ENCODE measurements around the gene CDC37L1. TPM values are rescaled to one million over a fixed set of nuclear protein-coding genes. Genes with fewer than 3 reads are reported as not detected.

CDC37L1 gene
- total RNA-seq, 1 donor: 25.9 TPM

DNA sequence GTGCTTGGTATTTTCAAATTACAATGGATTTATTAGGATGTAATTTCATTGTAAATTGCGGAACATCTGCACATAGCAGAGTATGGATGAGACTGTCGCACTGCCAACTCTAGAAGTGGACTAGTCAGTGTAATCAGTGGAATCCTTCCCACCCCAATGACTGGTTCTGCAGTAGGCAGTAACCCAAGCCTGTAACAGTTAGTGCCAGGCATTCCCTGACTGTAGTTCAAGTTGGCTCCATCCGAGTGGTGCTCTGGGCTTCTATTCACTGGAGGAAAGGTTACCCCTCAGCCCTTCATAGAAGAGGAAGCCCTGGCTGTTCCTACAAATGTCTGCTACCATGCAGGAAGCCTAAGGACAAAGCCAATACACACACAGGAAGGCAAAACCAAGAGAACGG lies 38.4 kb downstream of the CDC37L1 start:
- TF ChIP-seq, protein P1, sequence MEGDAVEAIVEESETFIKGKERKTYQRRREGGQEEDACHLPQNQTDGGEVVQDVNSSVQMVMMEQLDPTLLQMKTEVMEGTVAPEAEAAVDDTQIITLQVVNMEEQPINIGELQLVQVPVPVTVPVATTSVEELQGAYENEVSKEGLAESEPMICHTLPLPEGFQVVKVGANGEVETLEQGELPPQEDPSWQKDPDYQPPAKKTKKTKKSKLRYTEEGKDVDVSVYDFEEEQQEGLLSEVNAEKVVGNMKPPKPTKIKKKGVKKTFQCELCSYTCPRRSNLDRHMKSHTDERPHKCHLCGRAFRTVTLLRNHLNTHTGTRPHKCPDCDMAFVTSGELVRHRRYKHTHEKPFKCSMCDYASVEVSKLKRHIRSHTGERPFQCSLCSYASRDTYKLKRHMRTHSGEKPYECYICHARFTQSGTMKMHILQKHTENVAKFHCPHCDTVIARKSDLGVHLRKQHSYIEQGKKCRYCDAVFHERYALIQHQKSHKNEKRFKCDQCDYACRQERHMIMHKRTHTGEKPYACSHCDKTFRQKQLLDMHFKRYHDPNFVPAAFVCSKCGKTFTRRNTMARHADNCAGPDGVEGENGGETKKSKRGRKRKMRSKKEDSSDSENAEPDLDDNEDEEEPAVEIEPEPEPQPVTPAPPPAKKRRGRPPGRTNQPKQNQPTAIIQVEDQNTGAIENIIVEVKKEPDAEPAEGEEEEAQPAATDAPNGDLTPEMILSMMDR (IDR thresholded peaks at IDR 0.05; ENCODE audit: insufficient read depth, low read depth, low read length): no peak
- DNase-seq (ENCODE audit: low read depth): no peak
- H3K4me3 ChIP-seq (ENCODE audit: low read depth, low read length): no peak overlapping the region

DNA sequence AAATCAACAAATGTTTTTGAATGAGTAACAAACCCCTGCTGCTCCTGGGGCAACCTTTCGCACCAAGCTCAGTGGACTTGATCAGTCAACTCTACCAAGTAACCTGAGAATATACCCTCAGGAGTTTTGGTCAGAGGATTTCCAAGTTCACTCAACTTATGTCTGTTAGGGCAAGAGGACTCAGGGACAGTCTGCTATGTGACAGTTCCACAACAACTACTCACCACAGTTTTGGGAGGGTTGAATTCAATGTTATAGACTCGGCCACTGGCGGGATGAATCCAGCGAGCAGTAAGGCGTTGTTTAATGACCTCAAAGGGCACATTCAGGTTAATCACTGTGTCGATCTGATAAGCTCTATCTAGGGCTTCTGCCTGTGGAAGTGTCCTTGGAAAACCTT lies 39.5 kb downstream of the CDC37L1 start:
- TF ChIP-seq, protein P1 (IDR thresholded peaks at IDR 0.05; ENCODE audit: insufficient read depth, low read depth, low read length): no peak
- H3K4me3 ChIP-seq (ENCODE audit: low read depth, low read length): no peak overlapping the region
- DNase-seq (ENCODE audit: low read depth): no peak

DNA sequence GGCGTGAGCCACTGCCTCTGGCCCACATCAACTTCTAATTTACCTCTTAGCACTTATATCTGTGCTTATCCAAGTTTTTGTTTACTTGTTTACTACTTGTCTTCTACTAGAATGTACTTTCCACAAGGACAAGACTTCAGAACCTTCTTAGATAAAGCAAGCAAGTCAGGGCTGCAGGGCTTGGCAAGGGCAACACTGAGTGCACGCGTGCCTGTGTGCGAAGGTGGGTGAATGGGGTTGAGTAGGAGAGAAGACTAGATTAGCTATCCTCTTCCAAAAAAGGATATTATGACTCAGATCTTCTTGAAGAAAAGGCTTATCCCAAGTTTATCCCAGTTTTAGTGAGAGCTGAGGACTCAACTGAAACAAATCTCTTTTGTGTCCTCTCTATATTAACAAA lies 42.4 kb downstream of the CDC37L1 start:
- TF ChIP-seq, protein P1 (IDR thresholded peaks at IDR 0.05; ENCODE audit: insufficient read depth, low read depth, low read length): no peak
- no peak for DNase-seq (ENCODE audit: low read depth)
- no peak overlapping the region for H3K4me3 ChIP-seq (ENCODE audit: low read depth, low read length)

DNA sequence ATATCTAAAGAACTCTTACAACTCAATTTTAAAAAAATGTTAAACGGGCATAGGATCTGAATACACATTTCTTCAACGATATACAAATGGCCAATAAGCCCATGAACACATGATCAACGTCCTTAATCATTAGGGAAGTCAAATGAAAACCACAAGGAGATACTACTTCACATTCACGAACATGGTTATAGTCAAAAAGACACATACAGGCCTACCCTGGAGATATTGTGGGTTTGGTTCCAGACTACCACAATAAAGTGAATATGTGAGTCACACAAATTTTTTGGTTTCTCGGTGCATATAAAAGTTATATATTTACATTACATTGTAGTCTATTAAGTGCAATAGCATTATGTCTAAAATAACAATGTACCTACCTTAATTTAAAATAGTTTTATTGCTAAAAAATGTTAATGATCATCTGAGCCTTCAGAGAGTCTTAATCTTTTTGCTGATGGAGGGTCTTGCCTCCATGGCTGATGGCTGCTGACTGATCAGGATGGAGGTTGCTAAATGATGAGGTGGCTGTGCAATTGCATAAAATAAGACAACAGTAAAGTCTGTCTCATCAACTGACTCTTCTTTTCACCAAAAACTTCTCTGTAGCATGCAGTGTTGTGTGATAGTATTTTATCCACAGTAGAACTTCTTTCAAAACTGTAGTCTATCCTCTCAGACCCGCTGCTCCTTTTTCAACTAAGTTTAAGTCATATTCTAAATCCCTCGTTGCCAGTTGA lies 46.5 kb downstream of the CDC37L1 start:
- no peak for DNase-seq (ENCODE audit: low read depth)
- no peak overlapping the region for H3K4me3 ChIP-seq (ENCODE audit: low read depth, low read length)
- TF ChIP-seq, protein P1 (IDR thresholded peaks at IDR 0.05; ENCODE audit: insufficient read depth, low read depth, low read length): no peak

DNA sequence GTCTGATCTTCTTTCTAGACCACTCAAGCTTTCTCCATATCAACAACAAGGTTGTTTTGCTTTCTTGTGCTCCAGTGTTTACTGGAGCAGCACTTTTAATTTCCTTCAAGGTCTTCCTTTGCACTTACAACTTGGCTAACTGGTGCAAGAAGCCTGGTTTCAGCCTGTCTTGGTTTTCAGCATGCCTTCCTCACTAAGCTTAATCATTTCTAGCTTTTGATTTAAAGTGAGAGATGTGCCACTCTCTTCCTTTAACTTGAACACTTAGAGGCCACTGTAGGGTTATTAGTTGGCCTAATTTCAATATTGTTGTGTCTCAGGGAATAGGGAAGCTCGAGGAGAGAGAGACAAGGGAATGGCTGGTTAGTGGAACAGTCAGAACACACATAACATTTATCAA lies 48.2 kb downstream of the CDC37L1 start:
- TF ChIP-seq, protein P1 (IDR thresholded peaks at IDR 0.05; ENCODE audit: insufficient read depth, low read depth, low read length): no peak
- DNase-seq (ENCODE audit: low read depth): no peak
- no peak overlapping the region for H3K4me3 ChIP-seq (ENCODE audit: low read depth, low read length)

DNA sequence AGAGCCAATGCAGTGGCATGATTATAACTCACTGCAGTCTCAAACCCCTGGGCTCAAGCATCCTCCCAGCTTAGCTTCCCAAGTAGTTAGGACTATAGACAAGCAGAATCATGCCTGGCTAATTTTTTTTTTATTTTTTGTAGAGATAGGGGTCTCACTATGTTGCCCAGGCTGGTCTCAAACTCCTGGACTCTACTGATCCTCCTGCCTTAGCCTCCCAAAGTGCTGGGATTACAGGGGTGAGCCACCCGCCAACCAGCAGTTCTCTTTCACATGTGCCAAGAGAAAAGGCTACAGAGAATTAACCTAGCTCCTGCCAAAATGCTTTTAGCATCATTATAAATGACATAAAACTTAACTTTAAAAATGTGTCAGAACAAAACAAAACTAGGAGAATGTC lies 53.5 kb downstream of the CDC37L1 start:
- DNase-seq (ENCODE audit: low read depth): no peak
- TF ChIP-seq, protein P1 (IDR thresholded peaks at IDR 0.05; ENCODE audit: insufficient read depth, low read depth, low read length): no peak

DNA sequence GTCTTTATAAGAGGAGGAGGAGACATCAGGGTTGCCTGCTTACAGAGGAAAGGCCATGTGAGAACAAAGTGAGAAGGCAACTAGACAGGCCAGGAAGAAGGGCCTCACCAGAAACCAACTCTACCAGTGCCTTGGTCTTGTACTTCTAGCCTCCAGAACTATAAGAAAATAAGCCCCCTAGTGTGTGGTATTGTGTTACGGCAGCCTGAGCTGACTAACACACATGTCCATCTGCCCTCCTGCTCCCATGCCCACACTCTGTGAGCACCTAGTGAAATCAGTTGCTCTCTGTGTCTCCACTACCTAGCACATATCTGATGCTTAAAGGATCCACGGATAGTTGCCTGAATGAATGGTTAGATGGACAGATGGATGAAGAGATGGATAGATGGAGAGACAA lies 54.8 kb downstream of the CDC37L1 start:
- DNase-seq (ENCODE audit: low read depth): no peak
- H3K4me3 ChIP-seq (ENCODE audit: low read depth, low read length): no peak overlapping the region
- TF ChIP-seq, protein P1 (IDR thresholded peaks at IDR 0.05; ENCODE audit: insufficient read depth, low read depth, low read length): no peak

More for the DNA sequence above, 53.5 kb downstream of the CDC37L1 start:
- H3K4me3 ChIP-seq (ENCODE audit: low read depth, low read length): no peak overlapping the region
